Kidney (tissue), 14 donors: ENCODE data around the gene SPEN. TPM values are rescaled to one million over a fixed set of nuclear protein-coding genes. Genes with fewer than 3 reads are reported as not detected.

Experiments
- DNase-seq, 5 donors: peaks; one replicate each; pipeline ENCODE4 v3.0.0-alpha.2; 2013 to 2020
- FAIRE-seq: peaks from 2 replicates; lab custom pipeline; 2012; peaks lifted over from hg19 to GRCh38; lab: Jason Lieb, UNC
- H3K27ac ChIP-seq, 2 donors: one replicate each; pipeline ENCODE4 v1.7.0; 2013; ENCODE audit warnings: low read depth in 2 of 2, low read length in 2 of 2, inconsistent platforms in 1 of 2
- H3K27me3 ChIP-seq: one replicate; pipeline ENCODE4 v1.7.1; 2013; ENCODE audit warnings: low read length, inconsistent platforms; ENCODE audit not compliant: control insufficient read depth, insufficient read depth
- H3K36me3 ChIP-seq, 3 donors: one replicate each; pipeline versions ENCODE4 v1.7.0 to v1.7.1; 2013; ENCODE audit warnings: low read length in 3 of 3, control low read depth in 1 of 3, inconsistent platforms in 1 of 3; ENCODE audit not compliant: insufficient read depth in 3 of 3, control insufficient read depth in 2 of 3
- H3K4me1 ChIP-seq, 3 donors: one replicate each; pipeline versions ENCODE4 v1.7.0 to v1.7.1; 2013; ENCODE audit warnings: low read length in 3 of 3, inconsistent platforms in 1 of 3, low read depth in 1 of 3; ENCODE audit not compliant: control insufficient read depth in 2 of 3, insufficient read depth in 2 of 3
- H3K4me3 ChIP-seq, 3 donors: one replicate each; pipeline versions ENCODE4 v1.7.0 to v1.8.1; 2013; ENCODE audit warnings: low read length in 3 of 3, control low read depth in 1 of 3, inconsistent platforms in 1 of 3
- H3K9ac ChIP-seq, 3 donors: one replicate each; pipeline versions ENCODE4 v1.7.0 to v1.7.1; 2013; ENCODE audit warnings: low read length in 3 of 3, control low read depth in 1 of 3, inconsistent platforms in 1 of 3
- H3K9me3 ChIP-seq, 3 donors: one replicate each; pipeline versions ENCODE4 v1.7.0 to v1.7.1; 2013; ENCODE audit warnings: low read length in 3 of 3, control low read depth in 1 of 3, inconsistent platforms in 1 of 3; ENCODE audit not compliant: control insufficient read depth in 2 of 3, insufficient read depth in 1 of 3
- intact Hi-C: fragments of 100-400 bp; cut with DNase I; formaldehyde crosslinking; loops from one replicate; pipeline ENCODE4 v1.11.1; 2022
- polyA plus RNA-seq: library from polyadenylated mRNA; stranded (reverse); fragments of 350-450 nt; fragmentation: Illumina TruSeq; extraction: RNeasy Lipid Tissue Mini Kit (QIAGEN cat#74804); gene quantifications from one replicate; pipeline ENCODE4 v1.2.3, GENCODE V29; 2014; ENCODE audit warnings: low read depth, low replicate concordance; ENCODE audit not compliant: insufficient read depth
- total RNA-seq: library from RNA; stranded (reverse); fragmentation: NEBNext Ultra II Directional; extraction: Animal tissue kit (Norgen Biotek cat#: 25700); gene quantifications from one replicate; pipeline ENCODE4 v1.2.1, GENCODE V29; 2021
- TF ChIP-seq, protein P1 (sequence below): IDR thresholded peaks from 3 replicates; pipeline ENCODE4 v1.5.1; 2012; ENCODE audit warnings: mild to moderate bottlenecking, moderate library complexity, borderline replicate concordance; ENCODE audit not compliant: insufficient read depth; ENCODE audit errors: extremely low read depth
- donor health status: control.
- donor health status: control.
- donor health status: control.
- donor health status: control.
- donor health status: control.
- donor health status: DM: yes; HTN: yes; CAD: no.
- donor health status: Normal renal cell carcinoma (clear cell type).

The SPEN gene
- total and polyA plus RNA-seq, 2 donors from 2014 or later, result 9.4 to 70.7 TPM

DNA sequence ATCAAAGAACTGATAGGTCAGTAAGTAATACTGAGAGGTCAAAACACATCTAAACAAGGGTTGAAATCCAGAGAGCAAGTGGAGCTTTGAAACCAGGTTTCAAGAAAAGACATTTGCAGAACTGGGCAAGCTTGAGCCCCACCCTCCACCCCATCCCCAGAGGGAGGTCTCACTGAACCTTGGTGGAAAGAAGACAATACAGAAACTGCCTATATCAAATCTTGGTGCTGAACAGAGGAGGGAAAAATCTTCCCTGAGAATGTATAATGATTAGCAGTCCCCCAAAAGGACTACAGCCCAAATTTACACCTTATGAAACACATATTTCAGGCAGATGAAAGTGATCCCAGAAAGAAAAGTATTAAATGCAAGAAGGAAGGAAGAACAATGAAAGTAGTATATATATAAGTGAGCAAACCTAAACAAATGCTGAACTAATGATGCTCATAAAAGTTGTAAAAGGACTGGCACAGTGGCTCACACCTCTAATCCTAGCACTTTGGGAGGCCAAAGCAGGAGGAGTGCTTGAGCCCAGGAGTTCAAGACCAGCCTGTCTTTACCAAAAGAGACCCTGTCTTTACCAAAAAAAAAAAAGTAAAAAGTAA, 116.0 kb downstream of the SPEN start:
- intact Hi-C loops, result no loop called here
- Histone ChIP-seq H3K4me3 (no peak overlapping the region), H3K27ac (no peak overlapping the region), H3K9ac (no peak overlapping the region), H3K4me1 (peaks cover 0 to 7% (median 6%) of the 10 kb centered on the region in 3 donors), H3K27me3 (no peaks in the 10 kb centered on the region), H3K36me3 (peaks cover 0 to 2% (median 0%) of the 10 kb centered on the region in 3 donors), H3K9me3 (no peaks in the 10 kb centered on the region)
- DNase-seq, result no peak
- TF ChIP-seq, protein P1, sequence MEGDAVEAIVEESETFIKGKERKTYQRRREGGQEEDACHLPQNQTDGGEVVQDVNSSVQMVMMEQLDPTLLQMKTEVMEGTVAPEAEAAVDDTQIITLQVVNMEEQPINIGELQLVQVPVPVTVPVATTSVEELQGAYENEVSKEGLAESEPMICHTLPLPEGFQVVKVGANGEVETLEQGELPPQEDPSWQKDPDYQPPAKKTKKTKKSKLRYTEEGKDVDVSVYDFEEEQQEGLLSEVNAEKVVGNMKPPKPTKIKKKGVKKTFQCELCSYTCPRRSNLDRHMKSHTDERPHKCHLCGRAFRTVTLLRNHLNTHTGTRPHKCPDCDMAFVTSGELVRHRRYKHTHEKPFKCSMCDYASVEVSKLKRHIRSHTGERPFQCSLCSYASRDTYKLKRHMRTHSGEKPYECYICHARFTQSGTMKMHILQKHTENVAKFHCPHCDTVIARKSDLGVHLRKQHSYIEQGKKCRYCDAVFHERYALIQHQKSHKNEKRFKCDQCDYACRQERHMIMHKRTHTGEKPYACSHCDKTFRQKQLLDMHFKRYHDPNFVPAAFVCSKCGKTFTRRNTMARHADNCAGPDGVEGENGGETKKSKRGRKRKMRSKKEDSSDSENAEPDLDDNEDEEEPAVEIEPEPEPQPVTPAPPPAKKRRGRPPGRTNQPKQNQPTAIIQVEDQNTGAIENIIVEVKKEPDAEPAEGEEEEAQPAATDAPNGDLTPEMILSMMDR, result no peak
- no peak for FAIRE-seq

DNA sequence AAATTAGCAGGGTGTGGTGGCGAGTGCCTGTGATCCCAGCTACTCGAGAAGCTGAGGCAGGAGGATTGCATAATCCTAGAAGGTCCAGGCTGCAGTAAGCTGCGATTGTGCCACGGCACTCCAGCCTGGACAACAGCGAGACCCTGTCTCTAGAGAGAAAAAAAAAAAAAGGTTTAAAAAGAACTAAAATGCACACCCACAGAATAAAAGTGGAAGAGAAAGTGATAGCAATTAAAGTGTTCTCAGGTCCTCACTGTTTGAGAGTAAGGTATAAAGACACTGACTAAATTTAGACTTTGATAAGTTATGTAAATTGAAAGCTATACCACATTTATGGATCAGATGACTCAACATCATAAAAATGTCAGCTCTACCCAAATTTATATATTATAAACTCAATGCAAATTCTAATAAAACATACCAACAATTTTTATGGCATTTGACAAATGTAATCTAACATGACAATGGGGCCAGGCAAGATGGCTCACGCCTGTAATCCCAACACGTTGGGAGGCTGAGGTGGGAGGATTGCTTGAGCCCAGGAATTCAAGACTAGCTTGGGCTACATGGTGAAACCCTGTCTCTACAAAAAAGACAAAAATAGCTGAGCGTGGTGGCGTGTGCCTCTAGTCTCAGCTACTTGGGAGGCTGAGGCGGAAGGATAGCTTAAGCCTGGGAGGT, 116.6 kb downstream of the SPEN start:
- FAIRE-seq (no peak), DNase-seq (no peak)
- Histone ChIP-seq H3K27ac (no peak overlapping the region), H3K9ac (no peak overlapping the region), H3K4me1 (peaks cover 0 to 7% (median 2%) of the 10 kb centered on the region in 3 donors), H3K36me3 (peaks cover 0 to 4% (median 0%) of the 10 kb centered on the region in 3 donors), H3K4me3 (no peak overlapping the region), H3K9me3 (no peaks in the 10 kb centered on the region), H3K27me3 (no peaks in the 10 kb centered on the region)
- intact Hi-C loops, result no loop called here
- TF ChIP-seq, protein P1, result no peak

GRCh38 chr1:15965228-15965767, 117.8 kb downstream of the SPEN start:
- peaks cover 0 to 4% (median 0%) of the 10 kb centered on the region in 3 donors for H3K36me3 ChIP-seq
- H3K27ac ChIP-seq, result peak overlapping the region in 1 of 2 donors; percentile 55
- DNase-seq (peak in 1 of 5 donors; percentile 54), FAIRE-seq (no peak)
- peaks cover 0 to 7% (median 2%) of the 10 kb centered on the region in 3 donors for H3K4me1 ChIP-seq
- TF ChIP-seq, protein P1, result no peak
- H3K9me3 ChIP-seq, result no peaks in the 10 kb centered on the region
- intact Hi-C loops, result no loop called here
- no peak overlapping the region for H3K4me3 ChIP-seq
- no peak overlapping the region for H3K9ac ChIP-seq
- no peaks in the 10 kb centered on the region for H3K27me3 ChIP-seq
